Uterus (tissue), 4 donors: ENCODE measurements around the gene SOCS7. TPM values are rescaled to one million over a fixed set of nuclear protein-coding genes. Genes with fewer than 3 reads are reported as not detected.

Source experiments
- DNase-seq, 2 donors: peaks; one replicate each; pipeline ENCODE4 v3.0.0-alpha.2; 2019 to 2020
- H3K27ac ChIP-seq, 2 donors: fragments of 200-600 bp; sonication (generic); 1 replicate in 1 of 2; 2 replicates in 1 of 2; pipeline ENCODE4 v1.5.1; 2016 to 2018
- H3K27me3 ChIP-seq, 2 donors: fragments of 200-600 bp; sonication (generic); one replicate each; pipeline ENCODE4 v1.5.1; 2018 to 2019; ENCODE audit warnings: control low read depth in 1 of 2
- H3K36me3 ChIP-seq, 2 donors: fragments of 200-600 bp; sonication (generic); one replicate each; pipeline ENCODE4 v1.5.1; 2019; ENCODE audit warnings: control low read depth in 1 of 2
- H3K4me1 ChIP-seq, 2 donors: fragments of 200-600 bp; sonication (generic); one replicate each; pipeline ENCODE4 v1.5.1; 2018 to 2019; ENCODE audit warnings: control low read depth in 1 of 2
- H3K4me3 ChIP-seq, 2 donors: fragments of 200-600 bp; sonication (generic); 1 replicate in 1 of 2; 2 replicates in 1 of 2; pipeline ENCODE4 v1.5.1; 2018 to 2019; ENCODE audit warnings: mild to moderate bottlenecking in 1 of 2
- H3K9me3 ChIP-seq, 2 donors: fragments of 200-600 bp; sonication (generic); one replicate each; pipeline ENCODE4 v1.5.1; 2019; ENCODE audit warnings: control low read depth in 1 of 2
- POLR2A ChIP-seq, 2 donors: fragments of 450-650 bp; IDR thresholded peaks; one replicate each; pipeline ENCODE4 v1.6.1; 2016; ENCODE audit warnings: antibody characterized with exemption in 2 of 2, mild to moderate bottlenecking in 1 of 2, moderate library complexity in 1 of 2
- intact Hi-C: fragments of 100-400 bp; cut with DNase I; formaldehyde crosslinking; loops from one replicate; pipeline ENCODE4 v1.15.1; 2023; ENCODE audit warnings: low total_unique reads
- total RNA-seq, 4 donors: library from RNA; depleted of rRNA in 3 of 4; stranded (reverse); fragments of >200 nt in 3 of 4; gene quantifications; one replicate each; pipeline versions ENCODE4 v1.1.0 to v1.2.4, GENCODE V29; 2014 to 2023
- TF ChIP-seq, protein P1 (sequence below), 4 experiments: fragments of 200-600 bp in 2 of 4; fragments of 450-650 bp in 2 of 4; sonication (generic) in 2 of 4; IDR thresholded peaks; one replicate each; pipeline ENCODE4 v1.5.1; 2016 to 2019; ENCODE audit warnings: antibody characterized with exemption in 4 of 4, mild to moderate bottlenecking in 2 of 4, moderate library complexity in 1 of 4
- donor health status: DM: yes; HTN: yes; CAD: no.

SOCS7 gene
- total RNA-seq, 4 donors from 2014 or later, result 2.6 to 24.5 (median 14.6) TPM

DNA sequence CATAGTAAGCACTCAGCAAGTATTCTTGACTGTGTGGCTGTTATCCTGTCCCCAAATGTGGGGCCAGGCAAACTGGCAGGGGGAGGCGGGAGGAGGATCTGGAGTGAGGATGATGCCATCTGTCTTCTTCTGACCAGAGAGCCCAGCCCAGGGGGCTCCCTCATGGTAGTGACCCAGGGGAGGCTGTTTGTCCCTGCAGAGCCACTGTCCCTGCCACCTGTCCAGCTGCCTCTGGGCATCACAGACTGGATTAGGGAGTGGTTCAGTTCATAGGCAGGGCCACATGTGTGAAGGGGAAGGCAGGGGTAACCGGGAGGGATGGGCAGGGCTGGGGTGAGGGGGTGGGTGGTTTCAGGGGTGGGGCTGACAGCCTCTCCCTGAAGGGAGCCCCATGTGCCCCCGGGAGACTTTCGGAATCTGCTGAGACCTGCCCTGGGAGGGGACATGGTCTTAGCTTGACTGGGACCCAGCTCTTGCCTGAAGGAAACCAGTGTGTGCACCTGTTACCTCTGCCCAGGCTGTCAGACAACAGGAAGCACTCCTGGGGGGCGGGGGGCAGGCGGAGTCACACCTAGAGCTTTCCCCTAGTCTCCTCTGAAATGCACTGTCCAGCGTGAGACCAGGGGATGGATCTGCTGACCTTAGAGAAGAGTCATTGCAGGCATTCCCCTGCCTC, 91.8 kb downstream of the SOCS7 start:
- TF ChIP-seq, protein P1, sequence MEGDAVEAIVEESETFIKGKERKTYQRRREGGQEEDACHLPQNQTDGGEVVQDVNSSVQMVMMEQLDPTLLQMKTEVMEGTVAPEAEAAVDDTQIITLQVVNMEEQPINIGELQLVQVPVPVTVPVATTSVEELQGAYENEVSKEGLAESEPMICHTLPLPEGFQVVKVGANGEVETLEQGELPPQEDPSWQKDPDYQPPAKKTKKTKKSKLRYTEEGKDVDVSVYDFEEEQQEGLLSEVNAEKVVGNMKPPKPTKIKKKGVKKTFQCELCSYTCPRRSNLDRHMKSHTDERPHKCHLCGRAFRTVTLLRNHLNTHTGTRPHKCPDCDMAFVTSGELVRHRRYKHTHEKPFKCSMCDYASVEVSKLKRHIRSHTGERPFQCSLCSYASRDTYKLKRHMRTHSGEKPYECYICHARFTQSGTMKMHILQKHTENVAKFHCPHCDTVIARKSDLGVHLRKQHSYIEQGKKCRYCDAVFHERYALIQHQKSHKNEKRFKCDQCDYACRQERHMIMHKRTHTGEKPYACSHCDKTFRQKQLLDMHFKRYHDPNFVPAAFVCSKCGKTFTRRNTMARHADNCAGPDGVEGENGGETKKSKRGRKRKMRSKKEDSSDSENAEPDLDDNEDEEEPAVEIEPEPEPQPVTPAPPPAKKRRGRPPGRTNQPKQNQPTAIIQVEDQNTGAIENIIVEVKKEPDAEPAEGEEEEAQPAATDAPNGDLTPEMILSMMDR (IDR thresholded peaks at IDR 0.05), result no peak
- no peak for TF ChIP-seq POLR2A (IDR thresholded peaks at IDR 0.05)
- Histone ChIP-seq H3K27ac (peak overlapping the region in 1 of 2 donors; percentile 49), H3K4me1 (peaks cover 0 to 5% of the 10 kb centered on the region in 2 donors), H3K9me3 (no peaks in the 10 kb centered on the region), H3K27me3 (no peaks in the 10 kb centered on the region), H3K4me3 (no peak overlapping the region), H3K36me3 (no peaks in the 10 kb centered on the region)
- DNase-seq, result no peak
- intact Hi-C loops, result loop anchor here (5.0 kb wide), 1 partner anchor 39 kb away; no protein-coding TSS in a partner anchor

DNA sequence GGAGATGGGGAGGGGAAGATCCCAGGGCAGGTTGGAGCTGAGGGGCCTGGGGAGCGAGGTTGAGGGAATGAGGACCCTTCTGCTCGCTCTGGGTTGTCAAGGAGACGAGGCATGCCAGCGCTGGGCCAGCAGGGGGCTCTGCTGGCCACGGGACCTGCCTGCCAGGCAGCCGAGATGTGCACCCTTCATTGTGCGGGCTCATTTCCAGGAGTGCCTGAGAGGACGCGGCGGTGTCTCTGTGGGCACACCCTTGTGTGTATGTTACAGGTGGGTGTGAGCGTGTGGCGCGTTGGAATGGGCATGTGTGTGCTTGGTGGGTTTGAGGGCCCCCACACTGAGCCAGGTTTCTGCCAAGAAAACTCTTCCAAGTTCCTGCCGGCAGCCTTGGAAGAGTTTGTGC, 92.5 kb downstream of the SOCS7 start:
- intact Hi-C loops, result loop anchor here (5.0 kb wide), 1 partner anchor 38 kb away; no protein-coding TSS in a partner anchor
- no peaks in the 10 kb centered on the region for H3K36me3 ChIP-seq
- no peak overlapping the region for H3K4me3 ChIP-seq
- no peaks in the 10 kb centered on the region for H3K9me3 ChIP-seq
- no peaks in the 10 kb centered on the region for H3K27me3 ChIP-seq
- peak overlapping the region in 1 of 2 donors; percentile 49 for H3K27ac ChIP-seq
- TF ChIP-seq, protein P1 (IDR thresholded peaks at IDR 0.05), result peak; percentile 92 to 99 (median 96)
- TF ChIP-seq POLR2A (IDR thresholded peaks at IDR 0.05), result peak in 1 of 2 donors; percentile 31
- peak; percentile 72 to 78 for DNase-seq
- peaks cover 0 to 5% of the 10 kb centered on the region in 2 donors for H3K4me1 ChIP-seq

DNA sequence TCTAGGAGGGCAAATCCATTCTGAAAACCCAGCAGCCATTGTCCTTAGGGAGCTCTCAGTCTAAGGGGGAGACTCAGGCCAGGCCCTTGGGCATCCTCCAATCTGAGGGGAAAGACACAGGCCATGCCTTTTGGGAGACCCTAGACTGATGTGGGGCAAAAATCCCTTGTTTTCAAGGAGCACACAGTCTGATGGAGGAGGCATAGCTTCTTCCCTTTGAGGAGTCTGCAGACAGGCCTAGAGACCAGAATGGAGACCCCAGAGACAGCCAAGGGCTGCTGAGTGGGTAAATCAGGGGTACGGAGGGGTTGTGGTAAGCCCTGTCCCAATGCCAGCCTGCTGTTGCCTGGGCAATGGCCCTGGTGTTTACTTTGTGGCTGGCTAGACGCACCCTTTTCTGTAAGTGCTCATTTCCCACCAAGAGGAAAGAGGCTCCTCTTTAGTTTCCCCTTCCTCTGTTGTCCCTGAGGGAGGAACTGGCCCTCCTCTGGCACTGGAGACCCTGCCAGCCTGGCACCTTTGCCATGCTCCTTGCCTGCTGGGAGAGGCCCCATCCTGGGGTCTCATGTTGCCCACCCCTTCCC, 96.0 kb downstream of the SOCS7 start:
- intact Hi-C loops, result no loop called here
- peaks cover 4 to 15% of the 10 kb centered on the region in 2 donors for H3K4me1 ChIP-seq
- H3K27ac ChIP-seq, result peak overlapping the region in 1 of 2 donors; percentile 27

DNA sequence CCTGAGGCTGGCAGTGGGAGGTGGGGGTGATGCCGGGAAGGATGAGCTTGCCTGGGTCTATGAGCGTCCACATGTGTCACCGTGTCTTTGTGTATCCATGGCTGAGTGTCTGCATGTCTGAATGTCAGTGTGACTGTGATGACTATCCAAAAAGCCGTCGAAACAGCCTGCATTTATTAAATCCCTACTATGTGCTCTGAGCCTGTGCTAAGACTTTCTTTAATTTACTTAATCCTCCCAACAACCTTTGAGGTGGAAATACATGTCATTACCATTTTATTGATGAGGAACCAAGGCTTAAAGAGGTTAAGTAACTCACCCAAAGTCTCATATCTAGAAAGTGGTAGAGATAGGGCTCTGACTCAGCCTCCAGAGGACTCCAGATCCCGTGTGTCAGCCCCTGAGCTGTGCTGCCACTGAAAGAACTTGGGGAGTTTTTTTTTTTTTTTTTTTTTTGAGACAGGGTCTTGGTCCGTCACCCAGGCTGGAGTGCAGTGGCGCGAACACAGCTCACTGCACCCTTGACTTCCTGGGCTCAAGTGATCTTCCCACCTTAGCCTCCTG, 96.6 kb downstream of the SOCS7 start:
- no peak for DNase-seq
- Histone ChIP-seq H3K4me3 (no peak overlapping the region), H3K36me3 (no peaks in the 10 kb centered on the region), H3K4me1 (peaks cover 4 to 17% of the 10 kb centered on the region in 2 donors), H3K27me3 (no peaks in the 10 kb centered on the region), H3K9me3 (no peaks in the 10 kb centered on the region), H3K27ac (peak overlapping the region in 1 of 2 donors; percentile 27)
- TF ChIP-seq POLR2A (IDR thresholded peaks at IDR 0.05), result no peak
- TF ChIP-seq, protein P1 (IDR thresholded peaks at IDR 0.05), result no peak
- intact Hi-C loops, result no loop called here

More for the DNA sequence above, 96.0 kb downstream of the SOCS7 start:
- no peak for DNase-seq
- Histone ChIP-seq H3K36me3 (no peaks in the 10 kb centered on the region), H3K27me3 (no peaks in the 10 kb centered on the region), H3K4me3 (no peak overlapping the region), H3K9me3 (no peaks in the 10 kb centered on the region)
- no peak for TF ChIP-seq POLR2A (IDR thresholded peaks at IDR 0.05)
- TF ChIP-seq, protein P1 (IDR thresholded peaks at IDR 0.05), result no peak

DNA sequence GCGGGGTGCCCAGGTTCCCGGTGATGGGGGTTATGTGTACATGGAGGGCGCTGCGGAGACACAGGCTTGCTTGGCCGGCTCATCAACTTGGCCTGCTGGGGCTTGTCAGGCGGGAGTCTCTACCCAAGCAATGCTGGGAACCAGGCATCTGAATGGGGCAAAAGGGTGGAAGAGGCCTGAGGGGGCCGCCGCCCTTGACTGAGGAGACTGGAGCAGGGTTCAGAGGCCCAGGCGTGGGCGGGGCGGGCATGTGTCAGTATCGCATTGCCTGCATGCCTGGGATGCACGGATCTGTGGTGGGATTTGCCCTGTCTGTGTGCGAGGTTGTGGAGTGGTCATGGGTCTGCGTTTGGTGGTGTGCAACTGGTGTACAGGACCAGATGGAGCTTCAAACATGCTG, 97.7 kb downstream of the SOCS7 start:
- intact Hi-C loops, result no loop called here
- no peak overlapping the region for H3K4me3 ChIP-seq
- no peaks in the 10 kb centered on the region for H3K9me3 ChIP-seq
- H3K27ac ChIP-seq, result peak overlapping the region; percentile 76 to 88
- DNase-seq, result no peak
- H3K36me3 ChIP-seq, result no peaks in the 10 kb centered on the region
- H3K27me3 ChIP-seq, result no peaks in the 10 kb centered on the region
- no peak for TF ChIP-seq POLR2A (IDR thresholded peaks at IDR 0.05)
- TF ChIP-seq, protein P1 (IDR thresholded peaks at IDR 0.05), result no peak
- peaks cover 4 to 20% of the 10 kb centered on the region in 2 donors for H3K4me1 ChIP-seq
